HepG2 (cell line): ENCODE data around the gene RNU4-1. TPM values are rescaled to one million over a fixed set of nuclear protein-coding genes. Genes with fewer than 3 reads are reported as not detected.

ENCODE experiments used
- BCL6 ChIP-seq: IDR thresholded peaks from 2 replicates; pipeline ENCODE4 v1.6.1; 2016; ENCODE audit warnings: missing genetic modification reagents, missing compliant biosample characterization
- FOXA3 ChIP-seq: IDR thresholded peaks from 2 replicates; pipeline ENCODE4 v1.6.1; 2016; ENCODE audit warnings: missing genetic modification reagents, missing compliant biosample characterization
- GTF2F1 ChIP-seq: fragments of 150-350 bp; IDR thresholded peaks from 2 replicates; pipeline ENCODE4 v1.6.1; 2014; ENCODE audit warnings: low read length
- KLF12 ChIP-seq: sonication (generic); formaldehyde crosslinking; IDR thresholded peaks from 2 replicates; pipeline ENCODE4 v1.4.0; 2020; ENCODE audit warnings: missing genetic modification reagents, borderline replicate concordance
- KMT2B ChIP-seq: IDR thresholded peaks from 2 replicates; pipeline ENCODE4 v1.6.1; 2016; ENCODE audit warnings: missing genetic modification reagents, missing compliant biosample characterization
- POLR2G ChIP-seq: fragments of 200-400 bp; formaldehyde crosslinking; IDR thresholded peaks from 2 replicates; pipeline ENCODE4 v1.6.1; 2018; ENCODE audit warnings: mild to moderate bottlenecking, low read depth, low read length, moderate library complexity
- ZIK1 ChIP-seq: sonication (generic); formaldehyde crosslinking; IDR thresholded peaks from 2 replicates; pipeline ENCODE4 v1.5.0; 2020; ENCODE audit warnings: mild to moderate bottlenecking, low read depth, missing genetic modification reagents, borderline replicate concordance
- ZKSCAN1 ChIP-seq: fragments of 150-350 bp; IDR thresholded peaks from 2 replicates; pipeline ENCODE4 v1.6.1; 2014; ENCODE audit warnings: low read length
- ZNF546 ChIP-seq: sonication (generic); formaldehyde crosslinking; conservative IDR thresholded peaks from 2 replicates; pipeline ENCODE4 v1.8.1; 2023; ENCODE audit warnings: mild to moderate bottlenecking, missing genetic modification reagents
- ZNF616 ChIP-seq: sonication (generic); formaldehyde crosslinking; IDR thresholded peaks from 2 replicates; pipeline ENCODE4 v1.5.0; 2020; ENCODE audit warnings: low read depth, mild to moderate bottlenecking, missing genetic modification reagents
- ZNF775 ChIP-seq: sonication (generic); formaldehyde crosslinking; IDR thresholded peaks from 2 replicates; pipeline ENCODE4 v1.4.0; 2020; ENCODE audit warnings: missing genetic modification reagents, mild to moderate bottlenecking, moderate library complexity, borderline replicate concordance
- polyA plus RNA-seq, 8 experiments: library from polyadenylated mRNA; depleted of rRNA in 3 of 8; stranded (reverse) in 7 of 8; unstranded in 1 of 8; fragments of >200 nt; fragmentation: Illumina TruSeq in 4 of 8; extraction: Trizol in 4 of 8; gene quantifications; 2 replicates each; pipeline versions ENCODE4 v1.2.1 to v1.2.3, GENCODE V29; 2011 to 2016; ENCODE audit warnings: low read depth in 4 of 8, missing spikeins in 1 of 8, mixed read lengths in 1 of 8; ENCODE audit not compliant: insufficient read depth in 1 of 8
- total RNA-seq, 5 experiments: library from RNA; depleted of rRNA; stranded (reverse); fragments of >200 nt; fragmentation: Illumina TruSeq; extraction: Trizol; gene quantifications; 2 replicates each; pipeline ENCODE4 v1.2.3, GENCODE V29; 2016; ENCODE audit warnings: low read depth in 1 of 5
- TF ChIP-seq, protein P1 (sequence below): sonication (generic); formaldehyde crosslinking; IDR thresholded peaks from 2 replicates; pipeline ENCODE4 v1.5.0; 2020; ENCODE audit warnings: mild to moderate bottlenecking, missing genetic modification reagents
- TF ChIP-seq, protein P2 (sequence below): IDR thresholded peaks from 2 replicates; pipeline ENCODE4 v1.6.1; 2016; ENCODE audit warnings: low read depth, borderline replicate concordance
- TF ChIP-seq, protein P3 (sequence below), 2 experiments: sonication (generic) in 1 of 2; formaldehyde crosslinking in 1 of 2; IDR thresholded peaks; 2 replicates each; pipeline versions ENCODE4 v1.5.1 to v1.6.1; 2011 to 2020; ENCODE audit warnings: borderline replicate concordance in 1 of 2, low read depth in 1 of 2, low read length in 1 of 2, mild to moderate bottlenecking in 1 of 2, missing genetic modification reagents in 1 of 2, moderate library complexity in 1 of 2
- TF ChIP-seq, protein P4 (sequence below): sonication (generic); formaldehyde crosslinking; IDR thresholded peaks from 2 replicates; pipeline ENCODE4 v1.5.1; 2020; ENCODE audit warnings: missing genetic modification reagents, mild to moderate bottlenecking, borderline replicate concordance
- TF ChIP-seq, protein P5 (sequence below), 2 experiments: IDR thresholded peaks; 2 replicates each; pipeline ENCODE4 v1.6.1; 2011 to 2012; ENCODE audit warnings: low read length in 2 of 2, borderline replicate concordance in 1 of 2, low read depth in 1 of 2, mild to moderate bottlenecking in 1 of 2, moderate library complexity in 1 of 2

RNU4-1 gene
- total and polyA plus RNA-seq, 2 of the 13 experiments (the other 11 are each of a cell fraction or from before 2014, with no cell fraction given) = 7,407 TPM; not detected in 1

DNA sequence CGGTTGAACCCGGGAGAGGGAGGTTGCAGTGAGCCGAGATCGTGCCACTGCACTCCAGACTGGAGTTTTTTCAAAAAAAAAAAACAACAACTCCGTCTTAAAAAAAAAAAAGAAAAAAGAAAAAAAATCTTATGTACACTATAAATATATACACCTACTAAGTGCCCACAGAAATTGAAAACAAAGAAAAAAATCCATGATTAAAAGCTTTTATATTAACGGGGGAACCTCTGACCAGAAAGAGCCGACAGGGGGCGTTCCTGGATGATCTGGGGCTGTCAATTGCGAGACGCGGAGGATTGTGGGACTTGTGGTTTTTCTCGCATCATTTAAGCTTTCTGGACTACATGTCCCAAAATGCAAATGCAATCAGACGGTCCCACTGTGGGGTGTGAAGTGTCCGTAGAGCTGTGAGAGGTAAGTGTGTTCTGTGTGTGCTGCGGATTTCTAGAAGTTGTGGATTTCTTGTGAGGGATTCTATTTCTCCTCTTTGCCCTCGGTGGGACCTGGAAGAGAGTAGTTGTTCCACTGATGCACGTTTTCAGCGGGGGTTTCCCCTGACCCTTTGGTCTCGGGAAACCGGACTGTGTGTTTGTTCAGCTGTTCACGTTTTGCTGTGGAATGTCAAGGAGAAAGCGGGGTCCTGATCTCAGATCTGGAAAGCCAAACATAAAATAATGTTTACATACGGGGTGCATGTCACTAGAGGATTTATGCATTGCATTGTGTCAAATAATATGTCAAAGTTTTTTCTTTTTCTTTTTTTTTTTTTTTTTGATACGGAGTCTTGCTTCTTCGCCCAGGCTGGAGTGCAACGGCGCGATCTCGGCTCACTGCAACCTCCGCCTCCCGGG, 9.2 kb upstream of the RNU4-1 start, which contains the start of gene SIRT4 (continued):
- no peak for TF ChIP-seq ZNF616
- no peak for TF ChIP-seq GTF2F1
- TF ChIP-seq KMT2B = peak; percentile 66; the same call in 1 of the 2 replicates
- TF ChIP-seq BCL6 = 0 out of 2 replicates have a peak, but pooled peaks have one; percentile 24
- TF ChIP-seq, protein P1, sequence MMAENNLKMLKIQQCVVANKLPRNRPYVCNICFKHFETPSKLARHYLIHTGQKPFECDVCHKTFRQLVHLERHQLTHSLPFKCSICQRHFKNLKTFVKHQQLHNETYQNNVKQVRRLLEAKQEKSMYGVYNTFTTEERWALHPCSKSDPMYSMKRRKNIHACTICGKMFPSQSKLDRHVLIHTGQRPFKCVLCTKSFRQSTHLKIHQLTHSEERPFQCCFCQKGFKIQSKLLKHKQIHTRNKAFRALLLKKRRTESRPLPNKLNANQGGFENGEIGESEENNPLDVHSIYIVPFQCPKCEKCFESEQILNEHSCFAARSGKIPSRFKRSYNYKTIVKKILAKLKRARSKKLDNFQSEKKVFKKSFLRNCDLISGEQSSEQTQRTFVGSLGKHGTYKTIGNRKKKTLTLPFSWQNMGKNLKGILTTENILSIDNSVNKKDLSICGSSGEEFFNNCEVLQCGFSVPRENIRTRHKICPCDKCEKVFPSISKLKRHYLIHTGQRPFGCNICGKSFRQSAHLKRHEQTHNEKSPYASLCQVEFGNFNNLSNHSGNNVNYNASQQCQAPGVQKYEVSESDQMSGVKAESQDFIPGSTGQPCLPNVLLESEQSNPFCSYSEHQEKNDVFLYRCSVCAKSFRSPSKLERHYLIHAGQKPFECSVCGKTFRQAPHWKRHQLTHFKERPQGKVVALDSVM (CRISPR knock-in tag) = peak; percentile 53
- TF ChIP-seq, protein P2, sequence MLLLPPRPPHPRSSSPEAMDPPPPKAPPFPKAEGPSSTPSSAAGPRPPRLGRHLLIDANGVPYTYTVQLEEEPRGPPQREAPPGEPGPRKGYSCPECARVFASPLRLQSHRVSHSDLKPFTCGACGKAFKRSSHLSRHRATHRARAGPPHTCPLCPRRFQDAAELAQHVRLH = 0 out of 2 replicates have a peak, but pooled peaks have one; percentile 43
- no peak for TF ChIP-seq ZNF546
- TF ChIP-seq ZNF775 (CRISPR knock-in tag) = peak; percentile 39; the same call in 1 of the 2 replicates
- TF ChIP-seq, protein P3, sequence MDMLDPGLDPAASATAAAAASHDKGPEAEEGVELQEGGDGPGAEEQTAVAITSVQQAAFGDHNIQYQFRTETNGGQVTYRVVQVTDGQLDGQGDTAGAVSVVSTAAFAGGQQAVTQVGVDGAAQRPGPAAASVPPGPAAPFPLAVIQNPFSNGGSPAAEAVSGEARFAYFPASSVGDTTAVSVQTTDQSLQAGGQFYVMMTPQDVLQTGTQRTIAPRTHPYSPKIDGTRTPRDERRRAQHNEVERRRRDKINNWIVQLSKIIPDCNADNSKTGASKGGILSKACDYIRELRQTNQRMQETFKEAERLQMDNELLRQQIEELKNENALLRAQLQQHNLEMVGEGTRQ (IDR thresholded peaks at IDR 0.05; ENCODE audit: low read depth, low read length) = no peak
- TF ChIP-seq, protein P3 (CRISPR knock-in tag; IDR thresholded peaks at IDR 0.05; ENCODE audit: borderline replicate concordance) = no peak
- TF ChIP-seq KLF12 (CRISPR knock-in tag) = no peak
- no peak for TF ChIP-seq ZIK1
- TF ChIP-seq, protein P4, sequence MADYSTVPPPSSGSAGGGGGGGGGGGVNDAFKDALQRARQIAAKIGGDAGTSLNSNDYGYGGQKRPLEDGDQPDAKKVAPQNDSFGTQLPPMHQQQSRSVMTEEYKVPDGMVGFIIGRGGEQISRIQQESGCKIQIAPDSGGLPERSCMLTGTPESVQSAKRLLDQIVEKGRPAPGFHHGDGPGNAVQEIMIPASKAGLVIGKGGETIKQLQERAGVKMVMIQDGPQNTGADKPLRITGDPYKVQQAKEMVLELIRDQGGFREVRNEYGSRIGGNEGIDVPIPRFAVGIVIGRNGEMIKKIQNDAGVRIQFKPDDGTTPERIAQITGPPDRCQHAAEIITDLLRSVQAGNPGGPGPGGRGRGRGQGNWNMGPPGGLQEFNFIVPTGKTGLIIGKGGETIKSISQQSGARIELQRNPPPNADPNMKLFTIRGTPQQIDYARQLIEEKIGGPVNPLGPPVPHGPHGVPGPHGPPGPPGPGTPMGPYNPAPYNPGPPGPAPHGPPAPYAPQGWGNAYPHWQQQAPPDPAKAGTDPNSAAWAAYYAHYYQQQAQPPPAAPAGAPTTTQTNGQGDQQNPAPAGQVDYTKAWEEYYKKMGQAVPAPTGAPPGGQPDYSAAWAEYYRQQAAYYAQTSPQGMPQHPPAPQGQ = no peak
- TF ChIP-seq, protein P5, sequence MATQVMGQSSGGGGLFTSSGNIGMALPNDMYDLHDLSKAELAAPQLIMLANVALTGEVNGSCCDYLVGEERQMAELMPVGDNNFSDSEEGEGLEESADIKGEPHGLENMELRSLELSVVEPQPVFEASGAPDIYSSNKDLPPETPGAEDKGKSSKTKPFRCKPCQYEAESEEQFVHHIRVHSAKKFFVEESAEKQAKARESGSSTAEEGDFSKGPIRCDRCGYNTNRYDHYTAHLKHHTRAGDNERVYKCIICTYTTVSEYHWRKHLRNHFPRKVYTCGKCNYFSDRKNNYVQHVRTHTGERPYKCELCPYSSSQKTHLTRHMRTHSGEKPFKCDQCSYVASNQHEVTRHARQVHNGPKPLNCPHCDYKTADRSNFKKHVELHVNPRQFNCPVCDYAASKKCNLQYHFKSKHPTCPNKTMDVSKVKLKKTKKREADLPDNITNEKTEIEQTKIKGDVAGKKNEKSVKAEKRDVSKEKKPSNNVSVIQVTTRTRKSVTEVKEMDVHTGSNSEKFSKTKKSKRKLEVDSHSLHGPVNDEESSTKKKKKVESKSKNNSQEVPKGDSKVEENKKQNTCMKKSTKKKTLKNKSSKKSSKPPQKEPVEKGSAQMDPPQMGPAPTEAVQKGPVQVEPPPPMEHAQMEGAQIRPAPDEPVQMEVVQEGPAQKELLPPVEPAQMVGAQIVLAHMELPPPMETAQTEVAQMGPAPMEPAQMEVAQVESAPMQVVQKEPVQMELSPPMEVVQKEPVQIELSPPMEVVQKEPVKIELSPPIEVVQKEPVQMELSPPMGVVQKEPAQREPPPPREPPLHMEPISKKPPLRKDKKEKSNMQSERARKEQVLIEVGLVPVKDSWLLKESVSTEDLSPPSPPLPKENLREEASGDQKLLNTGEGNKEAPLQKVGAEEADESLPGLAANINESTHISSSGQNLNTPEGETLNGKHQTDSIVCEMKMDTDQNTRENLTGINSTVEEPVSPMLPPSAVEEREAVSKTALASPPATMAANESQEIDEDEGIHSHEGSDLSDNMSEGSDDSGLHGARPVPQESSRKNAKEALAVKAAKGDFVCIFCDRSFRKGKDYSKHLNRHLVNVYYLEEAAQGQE (IDR thresholded peaks at IDR 0.05; ENCODE audit: borderline replicate concordance in 1 of 2, low read depth in 1 of 2, low read length in 2 of 2) = no peak
- TF ChIP-seq POLR2G = 0 out of 2 replicates have a peak, but pooled peaks have one; percentile 36
- TF ChIP-seq FOXA3 (CRISPR knock-in tag) = peak; percentile 80
- TF ChIP-seq ZKSCAN1 = peak; percentile 86
